Stimulated activated CD8-positive, alpha-beta memory T cell treated with anti-CD3 and anti-CD28 coated beads, Interleukin-12 subunit alpha, Interleukin-12 subunit beta, amount 100 ng/mL, for 4 hours (primary cell): ENCODE data around the gene CPHXL2.

Experiments used
- DNase-seq: peaks from one replicate; pipeline ENCODE4 v3.0.0-alpha.2; 2020; ENCODE audit warnings: low read depth

The CPHXL2 gene

DNA sequence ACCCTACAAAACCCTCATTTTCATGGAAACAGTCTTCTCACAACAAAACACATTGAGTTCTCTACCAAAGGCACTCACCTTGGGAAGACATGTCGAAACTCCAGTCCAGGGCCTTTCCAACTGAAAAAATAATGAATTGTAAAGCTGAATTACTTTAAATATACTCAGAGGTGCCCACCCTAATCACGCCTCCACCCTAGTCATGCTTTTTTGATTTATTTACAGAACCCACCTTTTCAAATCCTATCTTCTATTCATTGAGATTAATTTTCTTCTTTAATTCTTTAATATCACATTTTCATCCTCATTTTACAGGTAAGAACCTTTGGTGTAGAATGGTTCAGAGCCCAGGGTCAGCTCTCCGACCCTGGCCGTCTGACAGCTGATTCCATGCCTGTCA is at the start of gene CPHXL2:
CPHXL2 (minus strand) TSS at position 101 of the 400 bp plus-strand sequence; CDS start at position 91, 10 bp downstream.
- no peak for DNase-seq

DNA sequence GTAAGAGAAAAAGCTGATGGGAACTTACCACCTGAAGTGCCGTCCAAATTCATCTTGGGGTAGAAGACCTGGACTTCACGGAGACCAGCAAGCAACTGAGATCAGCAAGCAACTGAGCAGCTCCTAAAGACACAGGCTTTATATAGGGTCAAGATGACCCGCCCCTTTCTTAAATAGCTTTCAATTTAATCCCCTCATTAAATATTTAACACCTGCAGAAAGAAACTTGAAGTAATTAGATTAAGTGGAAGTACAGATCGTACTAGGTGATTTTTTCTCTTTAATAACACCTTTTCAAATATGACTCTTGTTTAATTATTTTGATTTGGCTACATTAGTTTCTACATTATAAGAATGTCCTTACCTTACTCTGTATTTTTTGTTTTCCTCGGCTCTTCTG is 49.6 kb upstream of the CPHXL2 start, which contains the start of gene CPHXL:
CPHXL (minus strand) TSS at position 101 of the 400 bp plus-strand sequence; CDS start at position 53, 48 bp downstream.
- DNase-seq: no peak

DNA sequence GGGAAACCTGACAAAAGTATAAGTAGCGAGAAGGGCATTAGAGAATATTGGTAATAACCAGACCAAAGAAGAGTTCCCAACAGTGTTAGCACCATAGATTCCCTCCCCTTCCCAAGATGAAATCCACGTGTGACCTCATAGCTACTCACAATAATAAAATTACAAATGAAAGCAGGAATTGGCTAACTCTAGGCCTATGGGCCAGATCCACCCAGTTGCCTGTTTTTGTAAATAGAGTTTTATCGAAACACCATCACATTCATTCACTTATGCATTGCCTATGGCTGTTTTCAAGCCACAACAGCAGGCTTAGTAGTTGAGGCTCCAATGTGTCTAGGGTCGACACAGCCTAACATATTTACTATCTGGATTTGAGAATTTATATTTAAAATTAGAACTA is 41.6 kb upstream of the CPHXL2 start:
- DNase-seq: no peak

DNA sequence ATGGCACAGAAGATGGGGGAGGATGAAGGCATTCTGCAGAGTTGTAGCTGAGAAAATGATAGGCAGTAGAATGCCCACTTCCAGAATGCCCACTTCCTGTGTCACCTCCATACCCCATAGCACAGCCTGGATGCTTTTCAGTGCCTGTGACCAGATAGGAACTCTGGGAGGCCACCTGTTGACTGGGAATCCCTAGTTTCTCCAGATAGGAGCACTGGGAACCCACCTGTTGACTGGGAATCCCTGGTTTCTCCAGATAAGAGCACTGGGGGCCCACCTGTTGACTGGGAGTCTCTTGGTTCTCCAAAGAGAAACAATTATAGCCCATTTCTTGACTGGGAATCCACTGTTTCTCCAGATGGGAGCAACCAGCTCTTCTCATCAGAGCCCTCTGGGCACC is 37.9 kb upstream of the CPHXL2 start:
- no peak for DNase-seq

DNA sequence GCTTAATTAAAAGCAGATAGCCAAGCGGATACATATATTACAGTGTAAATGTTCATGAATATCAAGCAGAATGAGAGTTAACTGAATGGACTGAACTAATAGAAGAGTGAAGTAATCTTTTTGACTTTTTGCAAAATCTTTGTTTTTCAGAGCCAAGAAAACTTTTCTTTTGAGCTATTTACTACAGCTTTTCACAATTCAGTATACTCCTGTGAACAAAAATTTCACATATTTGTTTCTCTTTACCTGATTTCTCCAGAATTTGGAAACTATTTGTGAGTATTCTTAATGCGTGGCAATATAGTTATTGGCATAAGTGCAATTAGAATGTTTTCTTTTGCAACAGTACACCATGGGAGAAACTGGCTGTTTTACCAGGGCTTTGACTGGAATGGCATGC is 33.5 kb upstream of the CPHXL2 start:
- DNase-seq: no peak

DNA sequence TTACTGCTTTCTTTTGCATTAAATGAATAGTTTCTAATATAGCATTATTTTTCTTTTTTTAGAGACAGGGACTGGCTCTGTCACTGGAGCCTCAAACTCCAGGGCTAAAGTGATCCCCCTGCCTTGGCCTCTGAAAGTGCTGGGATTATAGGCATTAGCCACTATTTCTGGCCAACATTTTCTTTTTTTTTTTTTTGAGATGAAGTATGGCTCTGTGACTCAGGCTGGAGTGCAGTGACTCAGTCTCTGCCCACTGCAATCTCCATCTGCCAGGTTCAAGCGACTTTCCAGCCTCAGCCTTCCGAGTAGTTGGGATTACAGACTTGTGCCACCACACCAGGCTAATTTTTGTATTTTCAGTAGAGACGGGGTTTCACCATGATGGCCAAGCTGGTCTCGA is 26.5 kb upstream of the CPHXL2 start:
- DNase-seq: no peak

DNA sequence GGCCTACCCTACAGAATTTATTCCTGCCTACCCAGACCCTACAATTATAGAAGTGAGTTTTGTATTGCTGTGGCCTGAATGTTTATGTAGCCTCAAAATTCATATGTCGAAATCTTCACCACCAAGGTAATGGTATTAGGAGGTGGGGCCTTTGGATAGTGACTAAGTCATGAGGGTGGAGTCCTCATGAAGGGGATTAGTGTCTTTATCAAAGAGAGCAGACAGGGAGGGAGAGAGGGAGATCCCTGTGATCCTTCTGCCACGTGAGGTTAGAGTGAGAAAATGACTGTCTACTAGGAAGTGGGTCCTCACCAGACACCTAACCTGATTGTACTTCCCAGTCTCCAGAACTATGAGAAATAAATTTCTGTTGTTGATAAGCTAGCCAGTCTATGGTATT is 25.4 kb upstream of the CPHXL2 start:
- DNase-seq: no peak

DNA sequence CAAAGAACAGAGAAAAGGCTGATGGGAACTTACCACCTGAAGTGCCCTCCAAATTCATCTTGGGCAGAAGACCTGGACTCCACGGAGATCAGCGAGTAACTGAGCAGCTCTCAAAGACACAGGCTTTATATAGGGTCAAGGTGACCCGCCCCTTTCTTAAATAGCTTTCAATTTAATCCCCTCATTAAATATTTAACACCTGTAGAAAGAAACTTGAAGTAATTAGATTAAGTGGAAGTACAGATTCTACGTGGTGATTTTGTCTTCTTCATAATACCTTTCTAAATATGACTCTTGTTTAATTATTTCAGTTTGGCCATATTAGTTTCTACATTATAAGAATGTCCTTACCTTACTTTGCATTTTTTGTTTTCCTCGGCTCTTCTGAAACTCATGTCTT is 24.6 kb upstream of the CPHXL2 start, which contains the start of gene DUXB:
DUXB (minus strand) TSS at position 101 of the 400 bp plus-strand sequence; CDS start at position 58, 43 bp downstream.
- no peak for DNase-seq

DNA sequence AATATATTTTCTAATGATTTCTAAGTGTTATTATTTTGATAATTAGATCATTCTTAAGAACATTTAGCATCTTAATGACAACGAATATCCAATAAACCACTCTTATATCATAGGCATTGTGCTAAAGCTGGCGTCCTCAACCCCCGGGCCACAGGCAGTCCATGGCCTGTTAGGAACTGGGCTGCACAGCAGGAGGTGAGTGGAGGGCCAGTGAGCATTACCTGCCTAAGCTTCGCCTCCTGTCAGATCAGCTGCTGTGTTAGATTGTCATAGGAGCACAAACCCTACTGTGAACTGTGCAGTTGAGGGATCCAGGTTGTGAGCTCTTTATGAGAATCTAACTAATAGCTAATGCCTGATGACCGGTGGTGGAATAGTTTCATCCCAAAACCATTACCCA is 20.8 kb upstream of the CPHXL2 start:
- DNase-seq: no peak

DNA sequence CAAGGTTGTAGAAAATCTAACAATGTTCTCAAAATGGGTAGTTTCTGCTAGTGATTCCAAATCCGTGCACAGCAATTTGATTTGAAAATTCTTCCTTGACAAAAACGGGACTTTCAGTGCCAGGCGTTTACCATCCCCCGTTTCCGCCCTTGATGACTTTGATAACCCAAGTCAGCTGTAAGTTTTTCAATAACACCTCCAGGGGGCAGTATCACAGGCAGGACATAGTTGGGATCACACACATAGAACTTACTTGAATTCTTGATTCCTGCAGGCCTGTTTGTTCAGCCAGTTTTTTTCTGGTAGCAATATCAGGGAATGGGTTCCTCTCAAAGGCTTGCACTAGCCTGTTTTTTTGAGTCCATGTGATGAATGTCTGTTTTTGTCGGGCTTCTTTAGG is 18.9 kb upstream of the CPHXL2 start:
- no peak for DNase-seq

DNA sequence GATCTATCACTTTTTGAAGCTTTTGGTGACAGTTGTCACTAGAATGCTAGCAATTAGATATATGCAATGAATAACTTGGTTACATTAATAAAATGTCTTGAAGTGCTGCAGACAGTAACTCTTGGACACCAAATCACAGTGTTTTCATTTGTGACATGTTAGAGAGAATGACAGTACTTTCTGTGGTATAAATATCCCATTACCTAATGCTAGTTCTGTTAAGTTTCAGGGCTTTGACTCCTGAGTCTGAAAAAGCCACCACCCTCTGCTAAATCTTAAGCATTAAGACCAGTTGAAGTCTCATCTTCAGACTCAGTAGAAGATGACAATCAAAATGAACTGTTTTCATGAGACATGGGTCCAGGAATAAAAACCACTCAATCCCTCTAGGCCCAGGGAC is 10.6 kb upstream of the CPHXL2 start:
- no peak for DNase-seq

DNA sequence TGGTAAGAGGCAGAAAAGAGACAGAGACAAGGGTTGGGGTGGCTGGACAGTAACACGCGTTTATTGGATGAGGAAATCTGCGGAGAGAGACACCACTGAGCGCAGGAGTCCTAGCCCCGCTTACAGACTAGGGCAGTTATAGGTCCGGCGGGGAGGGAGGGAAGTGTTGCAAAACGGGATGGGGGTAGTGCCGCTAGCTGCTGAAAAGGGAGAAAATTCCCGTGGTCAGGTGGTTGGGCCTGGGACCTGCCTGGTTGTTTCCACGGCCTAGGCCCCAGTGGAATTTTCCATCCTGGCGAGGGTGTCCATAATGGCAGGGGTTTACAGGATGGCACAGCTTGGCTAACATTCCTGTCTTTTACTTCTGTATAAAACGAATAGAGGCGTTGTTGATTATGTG is 5.5 kb upstream of the CPHXL2 start:
- no peak for DNase-seq

DNA sequence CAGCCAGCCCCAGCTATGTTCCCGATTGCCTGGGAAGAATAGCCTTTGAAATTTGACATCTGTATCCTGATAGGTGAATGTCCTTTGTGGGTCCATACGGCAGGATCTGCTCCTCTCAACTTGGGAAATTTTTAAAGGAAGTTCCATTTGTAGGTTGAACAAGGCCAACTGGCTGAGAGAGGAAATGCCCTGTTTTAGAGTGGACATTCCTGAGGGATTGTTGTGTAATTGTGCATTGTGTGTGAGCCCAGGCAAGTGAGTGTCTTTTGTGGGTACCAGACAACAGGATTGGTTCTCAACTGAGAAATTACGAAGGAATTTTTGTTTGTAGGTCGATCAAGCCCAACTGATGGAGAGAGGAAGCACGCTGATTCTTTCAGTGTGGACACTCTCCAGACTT is 2.6 kb upstream of the CPHXL2 start:
- DNase-seq: no peak

DNA sequence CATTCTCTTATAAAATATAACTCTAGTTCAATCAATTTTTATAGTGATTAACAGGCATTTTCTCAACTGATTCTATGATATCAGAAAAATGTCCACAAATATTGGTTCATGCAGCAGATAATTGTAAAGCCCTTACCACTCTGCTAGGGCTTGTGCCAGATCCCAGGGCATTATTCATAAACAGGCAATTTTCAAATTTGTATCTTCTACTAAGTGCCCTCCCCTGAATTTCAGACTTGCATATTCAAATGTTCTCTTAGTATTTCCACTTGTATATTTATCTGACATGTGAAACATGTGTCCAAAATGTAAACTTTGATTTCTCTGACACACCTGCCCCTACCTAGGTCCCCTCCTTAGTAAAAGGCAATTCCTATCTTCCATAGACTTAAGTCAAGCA is 9.3 kb downstream of the CPHXL2 start:
- DNase-seq: no peak

DNA sequence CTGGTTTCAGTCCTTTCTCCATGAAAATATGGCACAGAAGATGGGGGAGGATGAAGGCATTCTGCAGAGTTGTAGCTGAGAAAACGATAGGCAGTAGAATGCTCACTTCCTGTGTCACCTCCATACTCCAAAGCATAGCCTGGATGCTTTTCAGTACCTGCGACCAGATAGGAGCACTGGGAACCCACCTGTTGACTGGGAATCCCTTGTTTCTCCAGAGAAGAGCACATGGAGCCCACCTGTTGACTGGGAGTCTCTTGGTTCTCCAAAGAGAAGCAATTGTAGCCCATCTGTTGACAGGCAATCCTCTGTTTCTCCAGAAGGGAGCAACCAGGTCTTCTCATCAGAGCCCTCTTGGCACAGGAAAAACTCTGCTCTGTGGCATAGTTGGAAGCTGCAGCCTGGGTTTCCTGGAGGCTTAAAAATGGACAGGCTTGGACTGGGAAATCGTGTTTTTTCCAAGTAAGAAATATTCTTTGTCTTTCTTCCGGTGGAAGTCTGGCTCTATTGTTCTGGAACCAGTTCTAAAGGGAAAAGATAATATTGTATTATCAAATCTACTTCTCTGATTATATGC is 16.0 kb downstream of the CPHXL2 start:
- no peak for DNase-seq

DNA sequence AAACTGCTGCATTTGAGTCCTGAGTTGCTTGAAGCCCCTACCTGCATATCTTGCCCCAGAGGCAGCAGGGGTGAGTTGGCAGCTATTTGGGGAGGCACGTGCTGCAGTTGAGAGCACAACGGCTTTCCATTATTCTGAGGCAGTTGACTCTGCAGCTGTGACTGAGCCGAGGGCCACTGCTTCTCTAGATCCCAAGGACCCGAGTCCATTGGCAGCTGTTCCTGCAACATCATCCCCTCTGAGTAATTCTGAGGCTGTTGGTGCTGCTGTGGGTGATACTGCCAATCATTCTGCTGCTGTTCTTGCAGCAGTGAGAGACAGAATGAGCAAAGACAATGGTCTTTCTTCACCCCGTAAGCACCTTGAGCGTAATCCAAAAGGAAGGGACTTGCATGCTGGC is 16.5 kb downstream of the CPHXL2 start:
- no peak for DNase-seq

DNA sequence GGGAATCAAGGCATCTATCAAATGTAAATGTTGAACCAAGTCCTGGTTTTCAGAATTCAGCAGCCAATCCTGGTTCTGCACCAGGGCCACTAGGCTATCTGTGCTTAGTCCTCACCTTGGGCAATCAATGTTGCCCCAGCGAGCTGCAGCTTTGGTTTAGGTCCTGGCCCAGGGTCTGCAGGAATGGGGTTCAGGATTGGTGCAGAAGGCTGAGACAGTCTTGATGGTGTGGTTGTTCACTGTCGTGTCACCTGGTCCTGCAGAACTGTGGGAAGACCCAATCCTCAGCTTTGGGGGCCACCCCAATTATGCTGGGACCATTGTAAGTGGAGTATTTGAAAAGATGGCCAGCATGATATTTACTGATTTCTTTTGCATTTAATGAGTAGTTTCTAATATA is 18.6 kb downstream of the CPHXL2 start:
- no peak for DNase-seq

DNA sequence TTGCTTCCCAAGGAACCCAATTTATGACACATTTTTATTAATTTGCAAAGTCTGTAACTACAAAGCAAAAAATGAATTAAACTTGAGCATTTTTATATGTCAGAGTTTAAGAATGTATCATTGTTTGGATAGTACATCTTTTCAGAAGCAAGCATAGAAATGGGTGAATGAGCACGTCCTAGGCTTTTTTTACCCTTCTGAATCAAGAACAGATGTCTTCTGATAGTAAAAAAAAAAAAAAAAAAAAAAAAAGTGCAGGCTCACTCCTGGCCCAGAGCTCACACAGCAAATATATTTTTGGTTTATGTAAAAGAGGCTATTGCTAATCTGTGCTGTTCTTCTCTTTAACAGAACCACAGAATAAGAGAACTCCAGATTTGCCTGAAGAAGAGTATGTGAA is 22.9 kb downstream of the CPHXL2 start:
- DNase-seq: no peak

DNA sequence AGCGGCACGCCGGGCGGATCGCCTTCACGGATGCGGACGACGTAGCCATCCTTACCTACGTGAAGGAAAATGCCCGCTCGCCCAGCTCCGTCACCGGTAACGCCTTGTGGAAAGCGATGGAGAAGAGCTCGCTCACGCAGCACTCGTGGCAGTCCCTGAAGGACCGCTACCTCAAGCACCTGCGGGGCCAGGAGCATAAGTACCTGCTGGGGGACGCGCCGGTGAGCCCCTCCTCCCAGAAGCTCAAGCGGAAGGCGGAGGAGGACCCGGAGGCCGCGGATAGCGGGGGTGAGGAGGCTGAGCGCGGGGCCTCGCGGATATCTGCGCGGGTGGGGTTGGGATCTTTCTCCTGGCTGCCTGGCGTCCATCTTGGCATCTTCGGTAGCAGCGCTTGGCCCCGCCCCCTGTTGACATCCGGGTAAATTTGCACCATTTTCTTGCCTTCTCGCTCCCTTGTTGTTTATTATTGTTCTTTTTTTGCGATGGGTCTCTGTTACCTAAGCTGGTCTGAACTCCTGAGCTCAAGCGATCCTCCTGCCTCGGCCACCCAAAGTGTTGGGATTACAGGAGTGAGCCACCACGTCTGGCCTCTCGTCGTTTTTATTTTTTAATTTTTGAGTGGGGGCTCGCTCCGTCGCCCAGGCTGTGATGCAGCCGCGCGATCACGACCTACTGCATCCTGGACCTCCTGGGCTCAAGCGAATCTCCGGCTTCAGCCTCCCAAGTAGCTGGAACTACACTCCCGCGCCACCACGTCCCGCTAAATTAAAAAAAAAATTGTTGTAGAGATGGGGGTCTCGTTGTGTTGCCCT is 28.3 kb downstream of the CPHXL2 start:
- peak; percentile 73 for DNase-seq

DNA sequence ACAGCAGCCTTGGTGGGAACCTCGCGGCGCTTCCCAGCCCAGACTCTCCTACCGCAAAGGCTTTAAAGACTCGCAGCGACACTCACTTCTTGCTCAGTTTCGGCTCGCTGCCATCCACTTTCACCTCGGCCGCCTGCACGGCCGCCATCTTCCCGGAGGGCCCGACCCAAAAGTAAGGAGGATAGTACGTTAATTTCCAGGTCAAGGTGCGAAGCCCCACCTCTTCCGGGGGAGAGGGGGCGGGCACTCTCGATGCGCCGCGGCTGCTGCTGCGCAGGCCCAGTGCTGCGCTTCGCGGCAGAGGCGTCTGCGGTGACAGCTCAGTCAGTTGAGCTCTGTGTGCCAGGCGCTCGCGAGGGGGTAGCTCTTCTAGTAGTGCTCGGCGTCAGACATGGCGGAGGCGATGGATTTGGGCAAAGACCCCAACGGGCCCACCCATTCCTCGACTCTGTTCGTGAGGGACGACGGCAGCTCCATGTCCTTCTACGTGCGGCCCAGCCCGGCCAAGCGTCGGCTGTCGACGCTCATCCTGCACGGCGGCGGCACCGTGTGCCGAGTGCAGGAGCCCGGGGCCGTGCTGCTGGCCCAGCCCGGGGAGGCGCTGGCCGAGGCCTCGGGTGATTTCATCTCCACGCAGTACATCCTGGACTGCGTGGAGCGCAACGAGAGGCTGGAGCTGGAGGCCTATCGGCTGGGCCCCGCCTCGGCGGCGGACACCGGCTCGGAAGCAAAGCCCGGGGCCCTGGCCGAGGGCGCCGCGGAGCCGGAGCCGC is 29.1 kb downstream of the CPHXL2 start, which contains the start of the genes KARS1 and TERF2IP:
KARS1 (minus strand) TSS at position 174 of the 773 bp plus-strand sequence; CDS start at position 148, 26 bp downstream.
TERF2IP (plus strand) TSS at position 282 of the 773 bp plus-strand sequence; CDS start at position 392, 110 bp downstream.
- peak; percentile 93 for DNase-seq

DNA sequence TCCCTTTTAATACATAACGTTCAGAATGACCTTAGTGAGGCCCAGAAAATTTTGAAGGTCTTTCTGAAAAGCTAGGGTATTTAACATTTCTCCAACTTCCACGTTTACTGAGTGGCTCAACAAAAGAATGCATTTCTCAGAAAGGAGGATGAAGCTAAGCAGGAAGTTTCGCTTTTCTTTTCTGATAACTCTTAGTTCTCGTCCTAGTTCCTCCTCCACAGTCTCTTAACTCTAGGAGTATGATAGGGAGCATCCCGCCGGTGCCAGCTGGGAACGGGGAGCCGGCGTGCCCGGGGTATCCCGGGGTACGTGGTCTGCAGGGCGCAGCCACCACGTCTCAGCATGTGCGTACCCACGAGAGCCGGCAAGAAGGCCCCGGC is 29.7 kb downstream of the CPHXL2 start:
- no peak for DNase-seq

DNA sequence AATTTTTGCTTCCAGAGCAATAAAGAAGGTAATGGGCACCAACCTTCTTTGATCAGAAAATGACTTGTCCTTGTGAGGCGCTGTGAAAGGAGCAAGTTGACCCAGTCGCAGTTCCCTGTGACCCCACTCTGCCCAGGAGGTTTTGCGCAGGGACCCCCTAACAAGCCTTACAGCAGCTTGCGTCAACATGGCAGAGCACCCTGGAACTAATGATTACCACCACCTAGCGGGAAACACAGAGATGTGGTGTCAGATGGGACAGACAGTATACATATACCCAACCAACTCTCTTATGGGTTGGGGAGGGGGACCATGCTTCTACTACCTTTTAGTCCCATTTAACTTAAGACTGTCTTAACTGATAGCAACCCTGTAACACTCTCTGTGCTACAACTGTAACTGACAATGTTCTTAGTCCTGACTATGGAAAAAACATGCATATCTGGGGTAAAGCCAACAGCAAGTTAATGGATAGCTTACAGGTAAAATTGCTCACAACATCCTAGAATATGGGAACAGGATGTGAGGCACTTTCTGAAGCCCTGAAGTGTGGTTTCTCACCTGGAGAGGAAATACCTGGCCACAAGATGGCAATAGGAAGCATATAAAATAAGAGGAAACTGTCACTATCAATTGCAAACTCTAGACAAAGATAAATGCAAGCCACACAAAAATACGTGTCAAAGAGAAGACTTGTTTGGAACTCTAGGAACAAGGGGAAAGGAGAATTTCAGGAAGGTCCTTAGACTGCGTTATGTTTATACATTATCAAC is 32.4 kb downstream of the CPHXL2 start:
- no peak for DNase-seq
